A673 (cell line): ENCODE measurements around the gene CLEC16A. TPM values are rescaled to one million over a fixed set of nuclear protein-coding genes. Genes with fewer than 3 reads are reported as not detected.

Experiments
- BruUV-seq: library from RNA; stranded (reverse); fragments of 400-500 nt; replicated peaks from 2 replicates; lab custom pipeline; 2021; lab: Mats Ljungman, UMichigan
- CTCF ChIA-PET: fragments of 300-600 bp; sonication (Branson Sonifier 250); formaldehyde crosslinking; loops from one replicate; lab custom pipeline; 2022; ENCODE audit warnings: antibody characterized with exemption; lab: Charles Lee
- POLR2A ChIA-PET: fragments of 300-600 bp; sonication (Branson Sonifier 250); formaldehyde crosslinking; loops from one replicate; lab custom pipeline; 2022; ENCODE audit warnings: antibody characterized with exemption; ENCODE audit not compliant: low non-redundant PET; lab: Charles Lee
- DNase-seq: peaks from one replicate; pipeline ENCODE4 v3.0.0-alpha.2; 2015; ENCODE audit warnings: low spot score
- H3K27ac ChIP-seq: fragments of 200-600 bp; sonication (generic); 2 replicates; pipeline ENCODE4 v1.5.1; 2016; ENCODE audit warnings: mixed run types, low read depth, mild to moderate bottlenecking, mixed read lengths, antibody characterized with exemption, low read length; ENCODE audit not compliant: poor library complexity, severe bottlenecking
- H3K27me3 ChIP-seq: fragments of 200-600 bp; sonication (generic); replicated peaks from 2 replicates; pipeline ENCODE4 v1.6.1; 2017; ENCODE audit warnings: mixed run types, low read depth, mild to moderate bottlenecking, mixed read lengths, antibody characterized with exemption, low read length; ENCODE audit not compliant: insufficient read depth, poor library complexity
- H3K36me3 ChIP-seq: fragments of 200-600 bp; sonication (generic); 2 replicates; pipeline ENCODE4 v1.6.1; 2016; ENCODE audit warnings: mixed run types, mild to moderate bottlenecking, mixed read lengths, antibody characterized with exemption, low read length; ENCODE audit not compliant: insufficient read depth, poor library complexity, severe bottlenecking
- H3K4me1 ChIP-seq: fragments of 200-600 bp; sonication (generic); 2 replicates; pipeline ENCODE4 v1.6.1; 2017; ENCODE audit warnings: mixed run types, mild to moderate bottlenecking, mixed read lengths, antibody characterized with exemption, low read length; ENCODE audit not compliant: insufficient read depth, poor library complexity, severe bottlenecking
- H3K4me3 ChIP-seq: fragments of 200-600 bp; sonication (generic); 2 replicates; pipeline ENCODE4 v1.5.1; 2016; ENCODE audit warnings: low read depth, mixed run types, mild to moderate bottlenecking, mixed read lengths, low read length; ENCODE audit not compliant: poor library complexity, severe bottlenecking
- H3K9me3 ChIP-seq: fragments of 200-600 bp; sonication (generic); 2 replicates; pipeline ENCODE4 v1.6.1; 2016; ENCODE audit warnings: mixed run types, low read depth, mild to moderate bottlenecking, mixed read lengths, antibody characterized with exemption, low read length; ENCODE audit not compliant: poor library complexity, severe bottlenecking
- EZH2 ChIP-seq: fragments of 200-600 bp; sonication (generic); IDR thresholded peaks from 2 replicates; pipeline ENCODE4 v1.6.1; 2017; ENCODE audit warnings: borderline replicate concordance, low read depth, mild to moderate bottlenecking, mixed read lengths, antibody characterized with exemption, low read length; ENCODE audit not compliant: poor library complexity, severe bottlenecking
- intact Hi-C: fragments of 100-400 bp; cut with micrococcal nuclease; formaldehyde crosslinking; loops from one replicate; pipeline ENCODE4 v1.10.0; 2022; ENCODE audit not compliant: unreplicated experiment
- total RNA-seq: library from RNA; stranded (reverse); gene quantifications from 2 replicates; pipeline ENCODE4 v1.2.3, GENCODE V29; 2021
- TF ChIP-seq, protein P1 (sequence below): fragments of 300-800, 200-600 bp; sonication (generic); conservative IDR thresholded peaks from 2 replicates; pipeline ENCODE4 v1.5.1; 2017; ENCODE audit warnings: low read depth, mild to moderate bottlenecking, antibody characterized with exemption, low read length, moderate library complexity, mixed read lengths

The CLEC16A gene
- total RNA-seq, 1 experiment from 2014 or later, result 23.4 TPM

DNA sequence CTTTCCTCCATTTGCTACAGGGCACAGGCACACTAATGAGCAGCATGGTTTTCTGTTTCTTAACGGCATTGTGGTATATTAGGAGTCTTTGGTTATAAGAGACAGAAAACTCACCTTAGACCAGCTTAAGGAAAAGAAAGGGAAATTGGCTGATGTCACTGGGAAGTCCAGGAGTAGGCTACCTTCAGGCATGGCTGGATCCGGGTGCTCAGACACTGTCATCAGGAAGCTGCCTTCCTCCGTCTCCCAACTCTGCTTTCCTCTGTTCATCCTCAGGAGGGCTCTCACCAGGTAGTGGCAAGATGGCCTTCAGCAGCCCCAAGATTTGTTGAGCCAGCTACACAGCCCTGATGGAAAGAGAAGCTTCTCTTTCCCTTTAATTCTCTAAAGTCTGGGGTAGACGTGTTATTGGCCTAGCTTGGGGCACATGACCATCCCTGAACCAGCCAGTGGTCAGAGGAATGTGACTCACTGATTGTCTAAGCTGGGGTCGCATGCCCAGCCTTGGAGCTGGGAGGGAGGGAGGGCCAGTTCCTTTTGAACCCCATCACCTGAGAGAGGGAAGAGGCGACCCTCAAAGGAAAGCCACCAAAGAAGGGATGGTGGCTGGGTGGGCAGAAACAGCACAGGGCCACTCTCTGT is 117.4 kb downstream of the CLEC16A start:
- H3K9me3 ChIP-seq, result no peaks in the 10 kb centered on the region
- BruUV-seq, result no TSS peak
- CTCF ChIA-PET, result no interaction called here
- no peak overlapping the region for H3K4me3 ChIP-seq
- peaks cover 4% of the 10 kb centered on the region for H3K4me1 ChIP-seq
- H3K27me3 ChIP-seq, result no peaks in the 10 kb centered on the region
- TF ChIP-seq, protein P1, sequence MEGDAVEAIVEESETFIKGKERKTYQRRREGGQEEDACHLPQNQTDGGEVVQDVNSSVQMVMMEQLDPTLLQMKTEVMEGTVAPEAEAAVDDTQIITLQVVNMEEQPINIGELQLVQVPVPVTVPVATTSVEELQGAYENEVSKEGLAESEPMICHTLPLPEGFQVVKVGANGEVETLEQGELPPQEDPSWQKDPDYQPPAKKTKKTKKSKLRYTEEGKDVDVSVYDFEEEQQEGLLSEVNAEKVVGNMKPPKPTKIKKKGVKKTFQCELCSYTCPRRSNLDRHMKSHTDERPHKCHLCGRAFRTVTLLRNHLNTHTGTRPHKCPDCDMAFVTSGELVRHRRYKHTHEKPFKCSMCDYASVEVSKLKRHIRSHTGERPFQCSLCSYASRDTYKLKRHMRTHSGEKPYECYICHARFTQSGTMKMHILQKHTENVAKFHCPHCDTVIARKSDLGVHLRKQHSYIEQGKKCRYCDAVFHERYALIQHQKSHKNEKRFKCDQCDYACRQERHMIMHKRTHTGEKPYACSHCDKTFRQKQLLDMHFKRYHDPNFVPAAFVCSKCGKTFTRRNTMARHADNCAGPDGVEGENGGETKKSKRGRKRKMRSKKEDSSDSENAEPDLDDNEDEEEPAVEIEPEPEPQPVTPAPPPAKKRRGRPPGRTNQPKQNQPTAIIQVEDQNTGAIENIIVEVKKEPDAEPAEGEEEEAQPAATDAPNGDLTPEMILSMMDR, result no peak
- no peak for TF ChIP-seq EZH2
- intact Hi-C loops, result no loop called here
- POLR2A ChIA-PET, result no interaction called here
- H3K36me3 ChIP-seq, result no peaks in the 10 kb centered on the region
- no peak overlapping the region for H3K27ac ChIP-seq
- DNase-seq, result no peak

DNA sequence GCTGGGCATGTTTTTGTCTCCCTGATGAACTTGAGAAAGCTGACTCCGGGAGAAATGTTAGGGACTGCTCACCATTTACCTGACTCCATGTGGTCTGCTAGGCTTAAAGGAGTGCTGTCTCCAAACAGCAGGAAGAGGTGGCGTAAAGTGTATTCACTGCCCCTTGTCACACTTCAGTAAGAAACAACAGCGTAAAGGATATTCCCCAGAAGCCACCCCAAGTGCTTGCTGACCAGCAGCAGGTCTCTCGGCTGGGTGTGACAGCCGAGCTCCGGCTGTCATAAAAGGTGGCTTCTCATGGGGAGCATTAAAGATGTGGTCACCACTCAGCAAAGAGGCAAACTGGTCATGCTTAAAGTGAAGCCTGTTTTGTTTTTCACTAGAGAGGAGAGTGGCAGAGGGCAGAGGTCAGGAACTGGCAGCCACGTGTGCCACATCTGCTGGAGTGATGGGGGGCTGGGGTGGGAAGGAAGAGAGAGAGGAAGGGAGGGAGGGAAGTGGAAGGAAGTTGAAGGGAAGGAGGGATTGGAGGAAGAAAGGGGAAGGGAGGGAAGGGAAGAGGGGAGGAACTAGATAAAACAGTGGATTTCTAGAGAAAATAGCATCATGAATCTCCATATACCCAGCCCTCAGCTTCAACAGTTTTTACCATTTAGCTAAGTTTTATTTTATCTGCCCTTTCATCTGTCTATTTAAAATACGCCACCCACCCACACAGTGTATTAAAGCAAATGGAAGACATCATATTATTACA is 119.3 kb downstream of the CLEC16A start:
- no peaks in the 10 kb centered on the region for H3K36me3 ChIP-seq
- ChIA-PET POLR2A (no interaction called here), CTCF (no interaction called here)
- H3K4me1 ChIP-seq, result no peaks in the 10 kb centered on the region
- TF ChIP-seq, protein P1, result no peak
- no peak for TF ChIP-seq EZH2
- intact Hi-C loops, result no loop called here
- no peak overlapping the region for H3K4me3 ChIP-seq
- DNase-seq, result no peak
- H3K9me3 ChIP-seq, result no peaks in the 10 kb centered on the region
- H3K27me3 ChIP-seq, result no peaks in the 10 kb centered on the region
- BruUV-seq, result no TSS peak
- H3K27ac ChIP-seq, result no peak overlapping the region

DNA sequence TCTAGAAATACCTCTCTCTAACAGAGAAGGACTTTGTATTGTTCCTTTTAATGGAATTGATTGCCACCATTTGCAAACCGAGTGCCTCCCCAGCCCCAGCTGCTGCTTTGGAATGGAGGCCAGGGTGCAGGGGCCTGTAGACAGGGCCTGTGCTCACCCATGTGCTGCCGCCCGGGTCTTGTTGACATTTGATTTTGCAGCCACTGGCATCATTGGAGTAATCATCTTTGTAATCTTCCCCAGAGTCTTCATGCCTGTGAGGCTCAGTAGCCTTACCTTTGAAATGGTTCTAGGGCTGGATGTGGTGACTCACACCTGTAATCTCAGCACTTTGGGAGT is 119.8 kb downstream of the CLEC16A start:
- H3K27ac ChIP-seq, result no peak overlapping the region
- no peaks in the 10 kb centered on the region for H3K27me3 ChIP-seq
- H3K4me1 ChIP-seq, result no peaks in the 10 kb centered on the region
- no peak for DNase-seq
- BruUV-seq, result no TSS peak
- H3K9me3 ChIP-seq, result no peaks in the 10 kb centered on the region
- intact Hi-C loops, result no loop called here
- no peaks in the 10 kb centered on the region for H3K36me3 ChIP-seq
- ChIA-PET CTCF (no interaction called here), POLR2A (no interaction called here)
- no peak overlapping the region for H3K4me3 ChIP-seq
- no peak for TF ChIP-seq EZH2
- TF ChIP-seq, protein P1, result no peak
